A673 (cell line): Measurements from ENCODE around the gene AP4E1. TPM values are rescaled to one million over a fixed set of nuclear protein-coding genes. Genes with fewer than 3 reads are reported as not detected.
"Not testable (repeated sequence)": the region's sequence is repeated elsewhere in the genome, so short reads cannot be mapped to it uniquely, and the experiment has no call there.

Experiments
- BruUV-seq: library from RNA; stranded (reverse); fragments of 400-500 nt; replicated peaks from 2 replicates; lab custom pipeline; 2021; lab: Mats Ljungman, UMichigan
- CTCF ChIA-PET: fragments of 300-600 bp; sonication (Branson Sonifier 250); formaldehyde crosslinking; loops from one replicate; lab custom pipeline; 2022; ENCODE audit warnings: antibody characterized with exemption; lab: Charles Lee
- POLR2A ChIA-PET: fragments of 300-600 bp; sonication (Branson Sonifier 250); formaldehyde crosslinking; loops from one replicate; lab custom pipeline; 2022; ENCODE audit warnings: antibody characterized with exemption; ENCODE audit not compliant: low non-redundant PET; lab: Charles Lee
- DNase-seq: peaks from one replicate; pipeline ENCODE4 v3.0.0-alpha.2; 2015; ENCODE audit warnings: low spot score
- H3K27ac ChIP-seq: fragments of 200-600 bp; sonication (generic); 2 replicates; pipeline ENCODE4 v1.5.1; 2016; ENCODE audit warnings: mixed run types, low read depth, mild to moderate bottlenecking, mixed read lengths, antibody characterized with exemption, low read length; ENCODE audit not compliant: poor library complexity, severe bottlenecking
- H3K27me3 ChIP-seq: fragments of 200-600 bp; sonication (generic); replicated peaks from 2 replicates; pipeline ENCODE4 v1.6.1; 2017; ENCODE audit warnings: mixed run types, low read depth, mild to moderate bottlenecking, mixed read lengths, antibody characterized with exemption, low read length; ENCODE audit not compliant: insufficient read depth, poor library complexity
- H3K36me3 ChIP-seq: fragments of 200-600 bp; sonication (generic); 2 replicates; pipeline ENCODE4 v1.6.1; 2016; ENCODE audit warnings: mixed run types, mild to moderate bottlenecking, mixed read lengths, antibody characterized with exemption, low read length; ENCODE audit not compliant: insufficient read depth, poor library complexity, severe bottlenecking
- H3K4me1 ChIP-seq: fragments of 200-600 bp; sonication (generic); 2 replicates; pipeline ENCODE4 v1.6.1; 2017; ENCODE audit warnings: mixed run types, mild to moderate bottlenecking, mixed read lengths, antibody characterized with exemption, low read length; ENCODE audit not compliant: insufficient read depth, poor library complexity, severe bottlenecking
- H3K4me3 ChIP-seq: fragments of 200-600 bp; sonication (generic); 2 replicates; pipeline ENCODE4 v1.5.1; 2016; ENCODE audit warnings: low read depth, mixed run types, mild to moderate bottlenecking, mixed read lengths, low read length; ENCODE audit not compliant: poor library complexity, severe bottlenecking
- H3K9me3 ChIP-seq: fragments of 200-600 bp; sonication (generic); 2 replicates; pipeline ENCODE4 v1.6.1; 2016; ENCODE audit warnings: mixed run types, low read depth, mild to moderate bottlenecking, mixed read lengths, antibody characterized with exemption, low read length; ENCODE audit not compliant: poor library complexity, severe bottlenecking
- CTCF ChIP-seq: fragments of 300-800, 200-600 bp; sonication (generic); conservative IDR thresholded peaks from 2 replicates; pipeline ENCODE4 v1.5.1; 2017; ENCODE audit warnings: low read depth, mild to moderate bottlenecking, antibody characterized with exemption, low read length, moderate library complexity, mixed read lengths
- EZH2 ChIP-seq: fragments of 200-600 bp; sonication (generic); IDR thresholded peaks from 2 replicates; pipeline ENCODE4 v1.6.1; 2017; ENCODE audit warnings: borderline replicate concordance, low read depth, mild to moderate bottlenecking, mixed read lengths, antibody characterized with exemption, low read length; ENCODE audit not compliant: poor library complexity, severe bottlenecking
- intact Hi-C: fragments of 100-400 bp; cut with micrococcal nuclease; formaldehyde crosslinking; loops from one replicate; pipeline ENCODE4 v1.10.0; 2022; ENCODE audit not compliant: unreplicated experiment
- total RNA-seq: library from RNA; stranded (reverse); gene quantifications from 2 replicates; pipeline ENCODE4 v1.2.3, GENCODE V29; 2021

Gene AP4E1
- total RNA-seq, 1 experiment from 2014 or later = 13.9 TPM

DNA sequence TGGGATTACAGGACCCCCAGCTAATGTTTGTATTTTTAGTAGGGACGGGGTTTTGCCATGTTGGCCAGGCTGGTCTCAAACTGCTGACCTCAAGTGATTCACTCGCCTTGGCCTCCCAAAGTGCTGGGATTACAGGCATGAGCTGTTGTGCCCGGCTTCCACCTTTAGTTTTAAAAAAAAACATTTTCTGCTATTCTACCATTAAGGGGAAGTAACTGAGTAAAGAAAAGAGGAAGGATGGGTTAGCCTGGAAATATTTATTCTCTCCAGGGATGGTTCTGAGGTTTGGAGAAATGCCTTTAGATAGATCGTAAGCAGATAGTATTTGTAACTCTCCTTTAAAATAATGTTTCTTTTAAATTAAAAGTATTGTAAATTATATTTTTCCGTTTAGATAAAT lies 3.1 kb downstream of the AP4E1 start:
- no TSS peak for BruUV-seq
- ChIA-PET POLR2A (no interaction called here), CTCF (no interaction called here)
- Histone ChIP-seq H3K27me3 (no peaks in the 10 kb centered on the region), H3K27ac (no peak overlapping the region), H3K36me3 (peaks cover 17% of the 10 kb centered on the region), H3K9me3 (no peaks in the 10 kb centered on the region), H3K4me3 (no peak overlapping the region), H3K4me1 (peaks cover 11% of the 10 kb centered on the region)
- DNase-seq = no peak
- intact Hi-C loops = no loop called here
- TF ChIP-seq CTCF (no peak), EZH2 (no peak)

GRCh38 chr15:50916400-50916799 lies 7.9 kb downstream of the AP4E1 start:
- ChIA-PET POLR2A (no interaction called here), CTCF (no interaction called here)
- H3K4me3 ChIP-seq = no peak overlapping the region
- no peaks in the 10 kb centered on the region for H3K27me3 ChIP-seq
- H3K4me1 ChIP-seq = no peaks in the 10 kb centered on the region
- peaks cover 30% of the 10 kb centered on the region for H3K36me3 ChIP-seq
- TF ChIP-seq EZH2 (no peak), CTCF (no peak)
- no peak overlapping the region for H3K27ac ChIP-seq
- no TSS peak for BruUV-seq
- no peaks in the 10 kb centered on the region for H3K9me3 ChIP-seq
- no peak for DNase-seq
- intact Hi-C loops = no loop called here

- intact Hi-C loops, CTCF ChIA-PET, H3K9me3 ChIP-seq, BruUV-seq, H3K4me1 ChIP-seq, H3K4me3 ChIP-seq, H3K27ac ChIP-seq, DNase-seq, POLR2A ChIA-PET, H3K27me3 ChIP-seq: not testable (repeated sequence)
- peaks cover 23% of the 10 kb centered on the region for H3K36me3 ChIP-seq
These were observed 10.9 kb downstream of the AP4E1 start for GRCh38 chr15:50919359-50919758.

GRCh38 chr15:50925281-50925680 lies 16.8 kb downstream of the AP4E1 start:
- Histone ChIP-seq H3K27me3 (no peaks in the 10 kb centered on the region), H3K36me3 (peaks cover 23% of the 10 kb centered on the region), H3K4me1 (no peaks in the 10 kb centered on the region), H3K9me3 (no peaks in the 10 kb centered on the region), H3K4me3 (no peak overlapping the region), H3K27ac (no peak overlapping the region)
- ChIA-PET POLR2A (no interaction called here), CTCF (no interaction called here)
- DNase-seq = no peak
- intact Hi-C loops = no loop called here
- TF ChIP-seq CTCF (no peak), EZH2 (no peak)
- no TSS peak for BruUV-seq
